Left lobe of liver (tissue), 2 donors: ENCODE data around the gene P2RX6. TPM values are rescaled to one million over a fixed set of nuclear protein-coding genes. Genes with fewer than 3 reads are reported as not detected.
"Not testable (repeated sequence)": the region's sequence is repeated elsewhere in the genome, so short reads cannot be mapped to it uniquely, and the experiment has no call there.

ENCODE experiments used
- ATAC-seq: fragments of 200-7000 bp; cut with Tn5 transposase; one replicate; pipeline ENCODE4 v1.9.1; 2020; ENCODE audit warnings: mild to moderate bottlenecking, moderate library complexity
- DNase-seq: peaks from one replicate; pipeline ENCODE4 v3.0.0-alpha.2; 2020; ENCODE audit warnings: low spot score
- total RNA-seq: library from RNA; stranded (reverse); gene quantifications from one replicate; pipeline ENCODE4 v1.2.1, GENCODE V29; 2021
- donor health status: DM: no; HTN: no; CAD: no; lungs with moderate emphysema.
- donor health status: DM: no; HTN: yes; CAD: no.

Gene P2RX6
- total RNA-seq, 1 donor from 2014 or later, result 0.28 TPM

DNA sequence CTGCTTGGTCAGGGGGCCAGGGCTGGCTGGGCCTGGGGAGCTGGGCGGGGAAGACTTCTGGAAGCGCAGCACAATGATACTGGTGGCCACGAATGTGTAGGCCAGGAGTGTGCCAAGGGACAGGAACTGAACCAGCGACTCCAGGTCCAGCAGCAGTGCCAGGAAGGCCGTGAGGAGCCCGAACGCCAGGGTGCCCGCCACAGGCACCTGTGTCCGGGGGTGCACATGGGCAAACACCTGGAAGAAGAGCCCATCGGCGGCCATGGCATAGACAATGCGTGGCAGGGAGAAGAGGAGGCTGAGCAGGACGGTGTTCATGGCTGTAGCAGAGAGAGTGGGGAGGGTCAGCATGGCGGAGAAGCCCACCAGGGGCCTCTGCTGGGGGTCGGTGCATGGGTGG, 15.1 kb downstream of the P2RX6 start:
- no peak for ATAC-seq
- no peak for DNase-seq

DNA sequence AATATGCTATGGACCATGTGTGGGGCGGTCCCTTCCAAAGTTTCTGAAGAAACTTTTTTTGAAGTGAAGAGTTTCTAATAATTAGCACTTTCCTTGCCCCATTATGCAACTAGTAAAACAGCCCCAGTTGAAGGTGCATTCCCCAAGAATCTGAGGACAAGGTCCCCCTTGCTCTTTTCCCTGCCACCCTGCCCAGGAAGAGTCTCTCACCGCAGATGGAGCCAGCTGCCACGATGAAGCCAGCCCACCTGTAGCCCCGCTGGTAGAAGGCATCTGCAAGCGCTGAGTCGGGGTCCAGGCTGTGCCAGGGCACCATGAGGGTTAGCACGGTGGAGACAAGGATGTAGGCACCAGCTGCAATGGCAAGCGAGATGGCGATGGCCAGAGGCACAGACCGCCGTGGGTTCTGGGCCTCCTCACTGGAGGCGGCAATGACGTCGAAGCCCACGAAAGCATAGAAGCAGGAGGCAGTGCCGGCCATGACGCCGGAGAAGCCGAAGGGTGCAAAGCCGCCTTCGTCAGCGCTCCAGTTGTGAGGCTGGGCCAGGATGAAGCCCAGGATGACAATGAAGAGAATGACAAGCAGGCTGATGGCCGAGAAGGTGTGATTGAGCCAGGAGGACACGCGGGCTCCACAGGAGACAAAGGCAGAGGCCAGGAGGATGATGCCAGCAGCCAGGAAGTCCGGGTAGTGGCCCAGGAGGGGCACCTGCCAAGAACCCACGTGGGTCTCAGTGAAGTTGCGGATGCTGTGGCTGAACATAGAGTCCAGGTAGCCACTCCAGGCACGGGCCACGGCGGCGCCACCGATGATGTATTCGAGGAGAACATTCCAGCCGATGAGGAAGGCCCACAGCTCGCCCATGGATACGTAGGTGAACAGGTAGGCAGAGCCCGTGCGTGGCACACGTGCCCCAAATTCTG, 15.9 kb downstream of the P2RX6 start:
- ATAC-seq, result no peak
- DNase-seq, result no peak

DNA sequence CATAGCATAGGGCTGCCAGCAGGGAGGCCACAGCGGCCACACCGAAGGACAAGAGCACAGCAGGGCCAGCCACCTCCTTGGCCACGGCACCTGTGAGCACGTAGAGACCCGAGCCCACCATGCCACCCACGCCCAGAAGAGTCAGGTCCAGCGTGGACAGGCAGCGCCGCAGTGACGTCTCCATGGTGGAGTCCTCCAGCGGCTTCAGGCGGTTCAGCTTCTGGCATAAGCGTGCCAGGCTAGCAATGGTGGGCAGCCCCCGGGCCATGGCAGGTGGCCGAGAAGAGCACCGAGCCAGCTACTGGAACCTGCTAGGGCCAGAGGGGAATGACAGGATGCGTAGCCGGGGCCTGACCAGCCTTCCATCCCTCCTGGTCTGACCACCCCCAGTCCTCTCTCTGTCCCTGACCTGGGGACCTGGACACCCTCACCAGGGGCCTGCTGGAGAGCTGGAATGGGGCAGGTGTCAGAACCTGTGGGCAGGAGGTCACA, 16.6 kb downstream of the P2RX6 start:
- DNase-seq, result no peak
- no peak for ATAC-seq

DNA sequence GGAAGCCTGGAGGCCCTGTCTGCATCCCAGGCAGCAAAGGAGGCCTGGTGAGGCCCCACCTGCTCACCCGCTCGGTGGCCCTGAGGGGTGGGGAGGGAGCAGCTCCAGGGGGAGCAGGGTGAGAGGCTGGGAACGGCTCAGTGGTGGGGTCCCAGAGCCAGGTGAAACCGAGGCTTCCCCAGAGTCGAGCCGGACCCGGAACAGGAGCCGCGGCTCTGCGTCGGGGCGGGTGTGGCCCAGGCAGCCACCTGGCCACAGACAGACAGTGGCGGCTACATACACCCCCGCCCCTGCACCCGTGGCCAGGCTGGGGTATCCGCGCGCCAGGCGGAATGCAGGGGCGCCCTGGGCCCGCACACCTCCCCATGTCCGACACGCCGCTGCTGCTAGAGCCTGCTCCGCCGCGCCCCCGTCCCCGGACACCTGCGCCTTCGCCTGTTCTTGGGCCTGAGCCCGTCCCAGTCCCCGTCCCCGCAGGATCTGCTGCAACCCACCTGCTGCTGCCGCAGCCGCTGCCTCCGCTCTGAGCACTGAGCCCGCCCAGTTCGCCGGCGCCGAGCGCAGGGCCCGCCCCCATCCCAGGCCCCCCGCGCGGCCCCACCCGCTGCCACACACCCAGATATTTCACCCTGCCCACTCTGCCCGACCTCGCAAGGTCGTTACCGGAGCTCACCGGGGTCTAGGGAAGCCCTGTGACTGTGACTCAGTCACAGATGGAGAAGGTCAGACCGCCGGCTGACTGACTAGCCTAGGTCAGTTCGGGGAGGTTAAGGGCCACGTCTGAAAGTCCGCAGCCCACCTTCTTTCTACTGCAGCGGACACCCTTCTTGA, 17.3 kb downstream of the P2RX6 start, which contains the start of gene SLC7A4:
Gene SLC7A4, minus strand, starts transcription at position 525 of the 831 bp plus-strand sequence. CDS start 749 bp downstream, outside the sequence.
- DNase-seq (no peak), ATAC-seq (peak; percentile 28)

DNA sequence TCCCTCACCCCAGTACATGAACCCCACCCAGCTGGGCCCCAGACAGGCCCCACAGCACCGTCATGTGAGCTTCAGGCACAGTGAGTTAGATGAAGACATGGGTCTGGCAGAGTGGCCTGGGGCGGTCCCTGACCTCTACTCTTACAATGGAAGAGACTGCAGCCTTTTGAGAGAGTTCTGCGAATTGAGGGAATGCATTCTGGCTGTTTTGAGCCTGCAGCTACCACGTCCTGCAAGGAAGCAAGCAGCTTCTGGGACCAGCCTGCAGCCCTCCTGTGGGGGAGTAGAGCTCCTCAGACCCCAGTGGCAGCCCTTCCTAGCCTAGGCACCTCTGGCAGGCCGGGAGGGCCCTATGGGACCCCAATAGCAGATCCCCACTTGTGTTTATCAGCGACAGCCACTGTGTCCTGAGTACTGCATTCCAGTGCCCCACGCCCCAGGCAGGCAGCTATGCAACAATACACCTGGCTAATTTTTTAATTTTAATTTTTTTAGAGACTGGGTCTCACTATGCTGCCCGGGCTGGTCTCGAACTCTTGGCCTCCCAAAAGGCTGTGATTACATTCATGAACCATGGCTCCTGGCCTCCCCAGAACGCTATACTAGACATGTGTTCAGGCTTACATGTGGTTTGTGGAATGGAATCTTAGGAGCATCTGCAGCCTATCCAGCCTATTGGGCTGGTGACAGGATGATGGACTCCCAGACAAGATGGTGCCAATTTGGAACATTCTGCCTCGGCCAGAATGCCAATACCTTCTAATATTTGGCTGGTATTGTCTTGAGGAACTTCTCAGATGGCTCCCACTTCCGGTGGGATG, 18.1 kb downstream of the P2RX6 start:
- ATAC-seq, result no peak

DNA sequence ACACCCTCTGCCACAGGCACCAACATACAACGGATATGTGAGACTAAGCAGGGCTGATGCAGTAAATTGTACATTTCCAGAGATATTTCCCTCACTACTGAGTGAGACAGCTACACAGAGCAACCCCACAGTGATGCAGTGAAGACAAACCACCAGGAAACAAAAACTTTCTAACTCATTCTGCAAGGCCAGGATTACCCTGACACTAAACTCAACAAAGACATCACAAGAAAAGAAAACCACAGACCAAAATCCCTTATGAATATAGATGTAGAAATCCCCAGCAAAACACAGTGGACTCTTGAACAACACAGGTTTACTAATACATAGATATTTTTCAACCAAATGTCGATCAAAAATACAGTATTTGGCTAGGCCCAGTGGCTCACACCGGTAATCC, 18.9 kb downstream of the P2RX6 start:
- no peak for ATAC-seq
- DNase-seq, result no peak

More for the DNA sequence above, 18.1 kb downstream of the P2RX6 start:
- DNase-seq, result no peak

DNA sequence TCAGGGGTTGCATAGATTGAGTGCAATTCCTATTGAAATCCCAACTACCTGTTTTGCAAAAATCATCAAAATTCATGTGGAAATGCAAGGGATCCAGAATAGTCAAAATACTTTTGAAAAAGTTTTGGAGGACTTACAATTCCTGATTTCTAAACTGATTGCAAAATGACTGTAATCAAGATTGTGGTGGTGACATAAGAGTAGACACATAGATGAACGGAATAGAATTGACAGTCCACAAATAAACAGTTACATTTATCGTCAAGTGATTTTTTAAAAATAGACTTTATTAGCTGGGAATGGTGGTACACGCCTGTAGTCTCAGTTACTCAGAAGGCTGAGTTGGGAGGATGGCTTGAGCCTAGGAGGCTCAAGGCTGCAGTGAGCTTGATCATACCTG, 20.0 kb downstream of the P2RX6 start:
- ATAC-seq (no peak), DNase-seq (no peak)

DNA sequence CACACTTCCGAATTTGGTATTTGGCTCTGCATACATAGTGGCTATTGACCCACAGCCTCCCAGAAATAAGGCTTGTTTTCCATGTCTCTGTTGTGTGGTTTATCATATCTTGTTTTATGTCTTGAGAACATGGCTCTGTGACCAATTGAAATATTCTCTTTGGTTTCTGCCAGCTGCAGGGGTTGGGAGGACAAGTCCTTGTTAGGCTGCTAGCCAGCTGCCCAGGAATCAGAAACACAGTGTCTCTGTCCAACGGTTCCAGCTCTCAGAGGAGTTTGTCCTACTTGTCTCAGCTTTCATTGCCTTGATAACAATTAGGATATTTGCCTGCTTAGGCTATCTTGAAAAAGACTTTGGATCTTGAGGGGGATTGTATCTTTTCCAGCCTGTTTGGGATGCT, 23.4 kb downstream of the P2RX6 start:
- DNase-seq, result no peak
- ATAC-seq, result peak; percentile 30

DNA sequence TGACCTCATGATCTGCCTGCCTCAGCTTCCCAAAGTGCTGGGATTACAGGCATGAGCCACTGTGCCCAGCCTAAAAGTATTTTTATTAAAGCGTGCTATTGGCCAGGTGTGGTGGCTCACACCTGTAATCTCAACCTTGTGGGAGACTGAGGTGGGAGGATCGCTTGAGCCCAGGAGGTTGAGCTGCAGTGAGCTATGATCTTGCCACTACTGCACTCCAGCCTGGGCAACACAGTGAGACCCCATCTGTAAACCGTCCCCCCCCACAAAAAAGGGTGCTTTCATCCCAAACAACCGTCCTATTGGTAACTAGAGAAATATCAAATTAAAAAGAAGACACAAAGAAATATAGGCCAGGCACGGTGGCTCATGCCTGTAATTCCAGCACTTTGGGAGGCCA, 24.2 kb downstream of the P2RX6 start:
- not testable (repeated sequence) for ATAC-seq, DNase-seq

DNA sequence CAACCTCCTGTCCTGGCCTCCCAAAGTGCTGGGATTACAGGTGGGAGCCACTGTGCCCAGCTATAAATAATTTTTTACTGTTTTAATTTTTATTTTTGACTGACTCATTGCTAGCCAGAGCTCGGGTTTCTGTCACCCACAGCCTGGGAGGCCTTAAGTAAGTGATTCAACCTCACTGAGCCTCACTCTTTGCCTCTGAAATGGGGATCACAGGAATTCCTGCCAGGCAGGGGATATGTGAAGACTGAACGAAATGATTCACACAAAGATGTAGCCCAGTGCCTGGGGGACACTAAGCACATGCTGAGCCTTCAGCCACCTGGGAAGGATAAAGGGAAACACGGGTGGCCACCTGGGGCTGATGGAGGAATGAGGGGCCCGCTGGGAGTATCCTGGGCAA, 27.0 kb downstream of the P2RX6 start:
- no peak for DNase-seq
- no peak for ATAC-seq

DNA sequence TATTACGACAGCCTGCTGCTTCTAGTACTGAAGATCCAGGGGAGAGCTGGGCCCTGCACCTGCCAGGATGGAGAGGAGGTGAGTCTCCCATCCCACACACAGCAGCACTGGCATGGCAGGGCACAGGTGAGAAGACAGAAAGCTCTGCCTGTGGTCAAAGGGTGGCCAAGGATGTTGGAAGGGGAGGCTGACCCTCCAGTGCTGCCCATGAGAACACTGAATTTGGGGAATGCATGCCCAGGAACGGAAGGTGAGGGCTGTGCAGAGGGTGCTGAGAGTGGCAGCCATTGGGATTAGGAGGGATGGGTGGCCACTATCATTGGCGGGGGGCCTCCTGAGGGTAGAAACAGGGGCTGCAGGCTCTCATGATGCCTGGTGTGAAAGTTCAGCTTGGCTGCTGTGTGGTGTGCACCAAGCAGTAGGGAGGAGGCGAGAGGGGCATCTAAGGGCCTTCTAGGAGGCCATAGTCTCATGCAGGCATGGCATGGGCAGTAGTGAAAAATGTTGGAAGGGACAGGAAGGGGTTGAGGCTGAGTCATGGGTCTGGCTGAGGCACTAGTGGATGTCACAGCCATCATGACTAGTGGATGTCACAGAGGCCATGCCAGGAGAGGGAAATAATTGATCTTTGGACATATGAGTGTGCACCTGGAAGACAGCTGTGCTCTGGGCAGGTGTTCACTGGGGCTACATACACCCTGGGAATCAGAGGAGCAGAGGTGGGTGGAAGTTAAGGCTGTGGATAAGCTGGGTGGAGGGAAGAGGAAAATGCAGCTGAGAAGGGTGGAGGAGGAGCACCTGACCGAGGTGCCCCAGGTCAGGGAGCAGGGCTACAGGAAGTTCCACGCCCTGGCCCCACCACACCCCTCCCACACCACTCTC, 28.3 kb downstream of the P2RX6 start:
- ATAC-seq (no peak), DNase-seq (no peak)

DNA sequence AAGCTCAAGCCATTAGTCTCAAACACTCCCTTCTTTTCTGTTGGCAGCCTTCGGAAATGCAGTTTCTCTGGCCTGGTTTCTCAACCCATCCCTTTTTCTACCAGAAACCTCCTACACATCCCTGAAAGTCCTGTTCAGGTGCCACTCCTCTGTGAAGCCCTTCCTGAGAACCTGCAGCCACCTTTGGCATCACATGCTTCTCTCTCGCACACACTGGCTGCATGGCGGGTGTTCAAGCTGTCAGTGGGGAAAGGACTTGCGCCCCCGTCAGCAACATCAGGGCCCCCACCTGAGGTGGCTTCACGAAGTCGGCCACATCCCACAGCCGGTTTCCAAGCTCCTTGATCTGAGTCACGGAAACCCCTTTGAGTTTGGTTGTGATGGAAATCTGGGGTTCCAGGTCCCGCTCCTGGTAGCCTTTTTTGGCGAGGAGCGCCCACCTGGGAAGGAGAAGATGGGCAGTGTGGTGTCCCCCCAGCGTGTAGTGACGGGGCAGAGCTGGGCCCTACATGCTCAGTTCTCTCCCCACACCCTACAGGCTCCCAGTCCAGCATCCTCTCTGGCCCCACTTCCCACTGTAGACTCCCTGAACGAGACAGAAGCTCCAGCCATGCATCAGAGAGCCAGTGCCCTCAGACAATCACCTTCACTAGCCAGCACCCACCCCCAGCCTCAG, 29.0 kb downstream of the P2RX6 start:
- ATAC-seq, result no peak
- no peak for DNase-seq

DNA sequence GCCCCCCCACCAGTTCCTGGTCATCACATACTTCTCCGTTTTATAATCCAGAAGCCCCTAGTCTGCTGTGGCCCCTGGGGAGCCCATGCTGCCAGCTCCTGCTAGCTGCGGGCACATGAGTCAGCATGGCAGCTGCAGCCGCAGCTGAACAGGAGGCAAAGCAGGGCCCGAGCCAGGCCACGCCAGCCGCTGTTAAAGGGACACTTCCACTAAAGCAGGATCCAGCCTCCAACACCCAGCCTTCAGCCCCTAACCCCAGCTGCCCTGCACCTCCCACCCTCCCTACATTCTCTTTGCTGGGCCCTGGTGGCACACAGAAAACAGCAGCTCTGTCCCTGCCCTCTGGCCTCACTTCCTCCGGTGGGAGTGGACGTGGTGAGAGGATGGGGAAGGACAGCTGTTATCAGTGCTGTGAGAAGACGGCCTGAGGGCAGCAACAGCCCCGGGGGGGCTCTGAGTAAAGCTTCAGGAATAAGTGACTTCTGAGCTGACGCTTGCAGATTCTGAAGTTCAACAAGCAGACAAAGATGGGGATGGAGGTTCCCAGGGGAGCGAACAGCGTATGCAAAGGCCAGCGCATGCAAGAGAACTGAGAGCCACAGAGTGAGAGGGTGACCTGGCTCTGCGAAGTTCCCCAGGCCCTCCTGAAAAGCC, 30.1 kb downstream of the P2RX6 start:
- DNase-seq (no peak), ATAC-seq (peak; percentile 62)

DNA sequence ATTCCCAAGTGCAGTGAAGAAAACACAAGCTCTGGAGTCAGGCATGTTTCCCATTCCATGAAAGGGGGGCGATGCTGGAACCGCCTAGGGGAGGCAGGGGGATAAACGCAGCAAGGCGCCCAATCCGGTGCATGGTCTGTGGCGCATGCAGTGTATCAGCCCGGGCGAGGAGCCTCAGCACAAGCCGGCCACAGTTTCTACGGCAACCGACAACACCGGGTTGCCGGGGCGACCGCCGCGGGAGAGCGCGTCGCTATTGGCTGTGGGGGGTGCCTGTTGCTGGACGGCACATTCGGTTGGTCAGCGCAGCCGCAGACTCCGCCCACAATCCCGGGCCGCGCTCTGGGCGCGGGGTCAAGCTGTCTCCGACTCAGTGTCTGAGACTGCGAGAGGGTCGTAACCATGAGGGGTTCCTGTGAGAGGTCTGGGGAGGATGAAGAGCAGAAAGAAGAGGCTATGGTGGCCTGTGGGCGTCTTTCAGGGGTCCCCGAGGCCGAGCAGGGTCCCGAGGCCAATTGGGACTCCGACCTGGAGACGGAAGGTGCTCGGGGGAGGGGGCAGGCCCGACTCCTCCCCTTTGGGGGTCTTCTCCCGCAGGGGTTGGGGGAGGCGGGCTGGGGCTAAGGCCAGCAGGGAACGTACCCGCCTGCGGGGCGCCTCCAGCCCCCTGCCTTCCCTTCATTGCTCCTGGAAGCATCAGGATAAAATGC, 30.8 kb downstream of the P2RX6 start, which contains the start of gene LRRC74B:
Gene LRRC74B, plus strand, starts transcription at position 362 of the 710 bp plus-strand sequence. Its CDS starts 41 bp downstream, at position 403.
- DNase-seq (peak; percentile 80), ATAC-seq (peak; percentile 93)

DNA sequence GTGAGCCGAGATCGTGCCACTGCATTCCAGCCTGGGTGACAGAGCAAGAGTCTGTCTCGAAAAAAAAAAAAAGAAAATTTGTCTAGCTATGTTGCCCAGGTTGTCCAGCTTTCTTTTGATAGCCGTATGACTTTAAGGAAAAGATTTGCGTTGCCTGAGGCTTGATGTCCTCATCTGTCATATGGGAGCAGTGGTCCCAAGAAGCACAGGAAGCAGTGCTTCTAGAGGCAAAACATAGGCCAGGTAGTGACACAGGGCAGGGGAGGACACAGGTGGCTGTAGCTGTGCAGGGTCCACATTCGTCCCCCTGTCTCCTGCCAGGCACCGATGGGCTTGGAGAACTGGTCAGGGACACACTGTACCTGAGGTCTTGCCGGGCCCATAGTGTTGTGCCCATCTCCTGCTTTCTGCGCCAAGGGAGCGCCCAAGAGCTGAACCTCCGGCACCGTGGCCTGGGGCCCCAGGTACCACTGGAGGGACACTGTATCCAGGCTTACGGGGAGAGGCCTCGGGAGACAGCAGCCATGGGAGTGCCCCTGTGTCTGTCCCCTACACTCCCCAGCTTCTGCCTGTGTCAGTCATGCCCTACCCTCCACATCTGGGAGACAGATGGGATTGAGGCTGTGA, 32.2 kb downstream of the P2RX6 start:
- DNase-seq (no peak), ATAC-seq (no peak)

DNA sequence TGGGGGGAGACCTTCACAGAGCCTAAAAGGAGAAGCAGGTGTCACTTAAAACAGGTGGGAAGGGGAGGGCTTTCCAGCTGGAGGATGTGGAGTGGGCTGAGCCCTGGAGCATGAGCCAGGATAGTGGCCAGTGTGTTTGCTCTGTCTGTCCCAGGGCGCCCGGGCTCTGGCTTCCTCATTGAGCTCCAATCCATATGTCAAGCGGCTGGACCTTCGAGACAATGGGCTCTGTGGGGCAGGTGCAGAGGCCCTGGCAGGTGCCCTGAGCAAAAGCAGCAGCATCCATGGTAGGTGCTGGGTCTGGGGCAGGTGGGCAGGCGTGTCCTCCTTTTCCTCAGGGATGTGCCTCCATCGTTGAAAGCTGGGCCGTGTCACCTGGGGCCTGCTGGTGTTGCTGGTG, 32.8 kb downstream of the P2RX6 start:
- DNase-seq (no peak), ATAC-seq (no peak)

DNA sequence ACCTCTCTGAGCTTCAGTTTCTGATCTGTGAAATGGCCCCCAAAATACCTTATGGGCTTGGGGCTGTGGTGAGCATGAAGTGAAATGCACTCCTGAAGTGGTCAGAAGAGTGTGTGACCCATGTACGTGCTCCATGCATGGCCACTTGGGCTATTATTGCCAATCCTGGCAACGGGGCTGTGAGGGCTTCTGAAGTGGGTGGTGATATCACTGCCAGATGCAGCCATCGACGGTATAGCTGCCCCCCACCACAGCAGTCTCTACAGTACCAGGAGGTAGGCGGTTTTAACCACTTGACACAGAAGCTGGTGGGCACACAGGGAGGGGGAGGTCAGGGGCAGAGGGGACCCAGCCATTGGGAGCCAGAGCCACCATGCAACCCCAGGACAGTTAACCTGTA, 33.5 kb downstream of the P2RX6 start:
- not testable (repeated sequence) for DNase-seq, ATAC-seq
